Measurements from ENCODE around the gene DHRS9. TPM values are rescaled to one million over a fixed set of nuclear protein-coding genes. Genes with fewer than 3 reads are reported as not detected.

DHRS9 gene
- polyA plus RNA-seq, 1 donor (not counting 4 experiments of a cell fraction or from before 2014, with no cell fraction given), result 3.3 TPM

DNA sequence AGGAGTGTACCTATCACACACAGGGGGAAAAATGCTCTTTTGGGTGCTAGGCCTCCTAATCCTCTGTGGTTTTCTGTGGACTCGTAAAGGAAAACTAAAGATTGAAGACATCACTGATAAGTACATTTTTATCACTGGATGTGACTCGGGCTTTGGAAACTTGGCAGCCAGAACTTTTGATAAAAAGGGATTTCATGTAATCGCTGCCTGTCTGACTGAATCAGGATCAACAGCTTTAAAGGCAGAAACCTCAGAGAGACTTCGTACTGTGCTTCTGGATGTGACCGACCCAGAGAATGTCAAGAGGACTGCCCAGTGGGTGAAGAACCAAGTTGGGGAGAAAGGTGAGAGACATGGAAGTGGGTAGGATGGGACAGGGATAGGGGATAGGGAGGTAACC lies 12.2 kb downstream of the DHRS9 start:
- H3K9ac ChIP-seq (ENCODE audit: control insufficient read depth, extremely low read depth, insufficient read depth, low read length), result no peak overlapping the region
- H3K27me3 ChIP-seq (ENCODE audit: control insufficient read depth, extremely low read depth, insufficient read depth, low read length), result no peaks in the 10 kb centered on the region
- H4K20me1 ChIP-seq (ENCODE audit: control insufficient read depth, extremely low read depth, insufficient read depth, low read length), result no peaks in the 10 kb centered on the region
- H3K9me1 ChIP-seq (ENCODE audit: control insufficient read depth, extremely low read depth, insufficient read depth, low read length), result no peaks in the 10 kb centered on the region
- no peak overlapping the region for H2AFZ ChIP-seq (ENCODE audit: control insufficient read depth, low read length)
- H3K9me3 ChIP-seq (ENCODE audit: control insufficient read depth, low read depth, low read length), result no peaks in the 10 kb centered on the region
- H3K4me2 ChIP-seq (ENCODE audit: control insufficient read depth, extremely low read depth, insufficient read depth, low read depth, low read length), result no peak overlapping the region
- FAIRE-seq (no peak), DNase-seq (ENCODE audit: low read depth, low spot score) (no peak)
- no peaks in the 10 kb centered on the region for H3K79me2 ChIP-seq (ENCODE audit: control insufficient read depth, insufficient read depth, low read length)
- TF ChIP-seq, protein P1, sequence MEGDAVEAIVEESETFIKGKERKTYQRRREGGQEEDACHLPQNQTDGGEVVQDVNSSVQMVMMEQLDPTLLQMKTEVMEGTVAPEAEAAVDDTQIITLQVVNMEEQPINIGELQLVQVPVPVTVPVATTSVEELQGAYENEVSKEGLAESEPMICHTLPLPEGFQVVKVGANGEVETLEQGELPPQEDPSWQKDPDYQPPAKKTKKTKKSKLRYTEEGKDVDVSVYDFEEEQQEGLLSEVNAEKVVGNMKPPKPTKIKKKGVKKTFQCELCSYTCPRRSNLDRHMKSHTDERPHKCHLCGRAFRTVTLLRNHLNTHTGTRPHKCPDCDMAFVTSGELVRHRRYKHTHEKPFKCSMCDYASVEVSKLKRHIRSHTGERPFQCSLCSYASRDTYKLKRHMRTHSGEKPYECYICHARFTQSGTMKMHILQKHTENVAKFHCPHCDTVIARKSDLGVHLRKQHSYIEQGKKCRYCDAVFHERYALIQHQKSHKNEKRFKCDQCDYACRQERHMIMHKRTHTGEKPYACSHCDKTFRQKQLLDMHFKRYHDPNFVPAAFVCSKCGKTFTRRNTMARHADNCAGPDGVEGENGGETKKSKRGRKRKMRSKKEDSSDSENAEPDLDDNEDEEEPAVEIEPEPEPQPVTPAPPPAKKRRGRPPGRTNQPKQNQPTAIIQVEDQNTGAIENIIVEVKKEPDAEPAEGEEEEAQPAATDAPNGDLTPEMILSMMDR (optimal IDR thresholded peaks at IDR 0.05 in 1 of 3, IDR thresholded peaks at IDR 0.05 in 1 of 3, conservative IDR thresholded peaks at IDR 0.05 in 1 of 3; ENCODE audit: extremely low read depth in 1 of 3, insufficient read depth in 2 of 3, low read length in 3 of 3), result no peak
- no peak for TF ChIP-seq EZH2 (IDR thresholded peaks at IDR 0.05; ENCODE audit: low read length)
- dilution Hi-C loops (cut with MboI; ENCODE audit: extremely low pct_ligation_motif_present, low sequenced_read_pairs), result no loop called here
- no peak overlapping the region for H3K4me3 ChIP-seq (ENCODE audit: control insufficient read depth in 2 of 3, extremely low read depth in 1 of 3, insufficient read depth in 2 of 3, low read depth in 1 of 3, low read length in 3 of 3)
- no peaks in the 10 kb centered on the region for H3K36me3 ChIP-seq (ENCODE audit: control insufficient read depth in 2 of 2, extremely low read depth in 1 of 2, insufficient read depth in 2 of 2, low read length in 2 of 2)
- H3K4me1 ChIP-seq (ENCODE audit: control insufficient read depth, extremely low read depth, insufficient read depth, low read length), result peaks cover 6% of the 10 kb centered on the region
- no peak overlapping the region for H3K27ac ChIP-seq (ENCODE audit: control insufficient read depth, insufficient read depth, low read length)

DNA sequence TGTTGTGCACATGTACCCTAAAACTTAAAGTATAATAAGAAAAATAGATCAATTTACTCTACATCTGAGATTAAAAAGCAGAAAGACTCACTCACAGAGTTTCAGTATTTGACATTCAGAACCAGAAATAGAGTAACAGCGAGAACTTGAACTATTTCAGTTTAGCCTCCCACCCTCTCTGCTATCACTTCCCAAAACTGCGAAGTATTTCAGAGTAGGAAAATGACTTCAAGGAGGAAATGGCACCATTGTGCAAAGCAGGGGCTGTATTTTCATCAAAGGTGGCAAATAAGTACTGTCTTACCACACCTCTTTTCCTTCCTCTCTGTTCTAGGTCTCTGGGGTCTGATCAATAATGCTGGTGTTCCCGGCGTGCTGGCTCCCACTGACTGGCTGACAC lies 13.6 kb downstream of the DHRS9 start:
- Histone ChIP-seq H3K4me3 (ENCODE audit: control insufficient read depth in 2 of 3, extremely low read depth in 1 of 3, insufficient read depth in 2 of 3, low read depth in 1 of 3, low read length in 3 of 3) (no peak overlapping the region), H3K4me1 (ENCODE audit: control insufficient read depth, extremely low read depth, insufficient read depth, low read length) (peaks cover 12% of the 10 kb centered on the region), H3K9me3 (ENCODE audit: control insufficient read depth, low read depth, low read length) (no peaks in the 10 kb centered on the region), H3K27ac (ENCODE audit: control insufficient read depth, insufficient read depth, low read length) (no peak overlapping the region), H3K36me3 (ENCODE audit: control insufficient read depth in 2 of 2, extremely low read depth in 1 of 2, insufficient read depth in 2 of 2, low read length in 2 of 2) (no peaks in the 10 kb centered on the region), H3K79me2 (ENCODE audit: control insufficient read depth, insufficient read depth, low read length) (no peaks in the 10 kb centered on the region), H3K9me1 (ENCODE audit: control insufficient read depth, extremely low read depth, insufficient read depth, low read length) (no peaks in the 10 kb centered on the region), H3K9ac (ENCODE audit: control insufficient read depth, extremely low read depth, insufficient read depth, low read length) (no peak overlapping the region), H4K20me1 (ENCODE audit: control insufficient read depth, extremely low read depth, insufficient read depth, low read length) (no peaks in the 10 kb centered on the region), H3K4me2 (ENCODE audit: control insufficient read depth, extremely low read depth, insufficient read depth, low read depth, low read length) (no peak overlapping the region), H3K27me3 (ENCODE audit: control insufficient read depth, extremely low read depth, insufficient read depth, low read length) (no peaks in the 10 kb centered on the region), H2AFZ (ENCODE audit: control insufficient read depth, low read length) (no peak overlapping the region)
- no peak for FAIRE-seq
- no peak for DNase-seq (ENCODE audit: low read depth, low spot score)
- dilution Hi-C loops (cut with MboI; ENCODE audit: extremely low pct_ligation_motif_present, low sequenced_read_pairs), result no loop called here
- no peak for TF ChIP-seq EZH2 (IDR thresholded peaks at IDR 0.05; ENCODE audit: low read length)
- TF ChIP-seq, protein P1 (optimal IDR thresholded peaks at IDR 0.05 in 1 of 3, IDR thresholded peaks at IDR 0.05 in 1 of 3, conservative IDR thresholded peaks at IDR 0.05 in 1 of 3; ENCODE audit: extremely low read depth in 1 of 3, insufficient read depth in 2 of 3, low read length in 3 of 3), result no peak
